ENCODE results near the gene GSE1. TPM values are rescaled to one million over a fixed set of nuclear protein-coding genes. Genes with fewer than 3 reads are reported as not detected.

Gene GSE1
- total RNA-seq (ENCODE audit: low replicate concordance), result 23.1 and 25.2 TPM in 2 replicates

DNA sequence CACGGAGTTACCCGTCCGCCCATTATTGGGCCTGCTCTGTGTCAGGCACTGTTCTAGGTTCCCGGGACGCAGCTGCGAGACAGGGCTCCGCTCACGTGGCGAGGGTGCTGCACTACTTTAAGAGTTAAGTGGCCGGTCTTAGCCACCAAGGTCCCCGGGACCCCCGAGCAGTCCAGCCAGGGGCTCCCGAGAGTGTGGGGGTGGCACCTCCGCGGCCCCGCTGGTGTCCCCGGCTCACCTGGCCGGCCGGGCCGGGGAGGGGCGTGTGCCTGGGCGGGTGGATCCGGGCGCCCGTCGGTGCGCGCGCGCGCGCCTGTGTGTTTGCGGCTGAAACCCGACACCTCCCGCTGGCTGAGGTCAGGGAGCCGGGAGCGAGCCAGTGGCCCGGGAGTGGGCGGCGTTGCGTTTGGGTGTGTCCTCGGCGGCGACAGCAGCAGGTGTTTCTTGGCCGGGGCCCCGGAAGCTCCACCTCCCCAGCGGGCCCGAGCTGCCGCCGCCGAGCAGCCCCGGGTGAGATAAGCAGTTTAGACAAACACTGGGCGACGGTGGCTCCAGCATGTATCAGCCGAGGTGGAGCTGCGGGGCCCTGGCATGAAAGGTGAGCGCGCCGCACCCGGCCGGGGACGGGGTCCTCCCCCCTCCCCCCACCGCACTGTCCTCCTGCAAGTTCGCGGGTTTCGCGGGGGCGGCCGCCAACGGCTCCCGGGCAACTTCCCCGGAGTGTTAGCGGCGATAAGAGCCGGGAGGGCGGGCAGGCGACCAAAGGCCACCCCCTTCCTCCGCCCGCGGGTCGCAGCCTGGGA is at the start of gene GSE1:
TSS of gene GSE1 (plus strand) at position 522 of the 803 bp plus-strand sequence. CDS start at position 592, 70 bp downstream.
- DNase-seq (ENCODE audit: low read depth), result peak; percentile 70

GRCh38 chr16:85563515-85564276 is 49.4 kb upstream of the GSE1 start:
- DNase-seq (ENCODE audit: low read depth), result no peak
- TF ChIP-seq, protein P1, sequence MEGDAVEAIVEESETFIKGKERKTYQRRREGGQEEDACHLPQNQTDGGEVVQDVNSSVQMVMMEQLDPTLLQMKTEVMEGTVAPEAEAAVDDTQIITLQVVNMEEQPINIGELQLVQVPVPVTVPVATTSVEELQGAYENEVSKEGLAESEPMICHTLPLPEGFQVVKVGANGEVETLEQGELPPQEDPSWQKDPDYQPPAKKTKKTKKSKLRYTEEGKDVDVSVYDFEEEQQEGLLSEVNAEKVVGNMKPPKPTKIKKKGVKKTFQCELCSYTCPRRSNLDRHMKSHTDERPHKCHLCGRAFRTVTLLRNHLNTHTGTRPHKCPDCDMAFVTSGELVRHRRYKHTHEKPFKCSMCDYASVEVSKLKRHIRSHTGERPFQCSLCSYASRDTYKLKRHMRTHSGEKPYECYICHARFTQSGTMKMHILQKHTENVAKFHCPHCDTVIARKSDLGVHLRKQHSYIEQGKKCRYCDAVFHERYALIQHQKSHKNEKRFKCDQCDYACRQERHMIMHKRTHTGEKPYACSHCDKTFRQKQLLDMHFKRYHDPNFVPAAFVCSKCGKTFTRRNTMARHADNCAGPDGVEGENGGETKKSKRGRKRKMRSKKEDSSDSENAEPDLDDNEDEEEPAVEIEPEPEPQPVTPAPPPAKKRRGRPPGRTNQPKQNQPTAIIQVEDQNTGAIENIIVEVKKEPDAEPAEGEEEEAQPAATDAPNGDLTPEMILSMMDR (IDR thresholded peaks at IDR 0.05; ENCODE audit: insufficient read depth, low read length), result no peak
- H3K4me3 ChIP-seq (ENCODE audit: low read depth, low read length), result no peak overlapping the region

More for the DNA sequence above, at the start of gene GSE1:
- peak within 1 kb of the TSS; percentile 65 for H3K4me3 ChIP-seq (ENCODE audit: low read depth, low read length)
- TF ChIP-seq, protein P1 (IDR thresholded peaks at IDR 0.05; ENCODE audit: insufficient read depth, low read length), result no peak

GRCh38 chr16:85564277-85565051 is 48.7 kb upstream of the GSE1 start:
- no peak for DNase-seq (ENCODE audit: low read depth)
- TF ChIP-seq, protein P1 (IDR thresholded peaks at IDR 0.05; ENCODE audit: insufficient read depth, low read length), result peak; percentile 59
- H3K4me3 ChIP-seq (ENCODE audit: low read depth, low read length), result no peak overlapping the region

DNA sequence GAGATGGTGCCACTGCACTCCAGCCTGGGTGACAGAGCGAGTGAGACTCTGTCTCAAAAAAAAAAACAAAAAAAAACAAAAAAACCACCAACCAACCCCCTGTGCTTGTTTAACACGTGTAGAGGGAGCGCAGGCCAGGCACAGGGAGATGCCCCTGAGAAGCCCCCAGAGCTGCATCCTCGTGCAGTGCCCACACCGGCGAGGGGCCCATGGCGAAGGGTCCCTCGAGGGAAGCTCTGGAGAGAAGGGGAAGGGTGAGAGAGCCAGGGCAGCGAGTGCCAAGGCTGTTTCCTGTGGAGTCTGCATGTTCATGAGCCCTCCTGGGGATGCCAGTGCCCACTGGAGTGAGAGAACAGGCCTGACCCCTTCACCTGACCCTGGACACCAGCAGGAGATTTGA is 47.8 kb upstream of the GSE1 start:
- no peak for DNase-seq (ENCODE audit: low read depth)
- TF ChIP-seq, protein P1 (IDR thresholded peaks at IDR 0.05; ENCODE audit: insufficient read depth, low read length), result no peak

GRCh38 chr16:85565801-85566526 is 47.2 kb upstream of the GSE1 start:
- DNase-seq (ENCODE audit: low read depth), result no peak
- H3K4me3 ChIP-seq (ENCODE audit: low read depth, low read length), result no peak overlapping the region
- TF ChIP-seq, protein P1 (IDR thresholded peaks at IDR 0.05; ENCODE audit: insufficient read depth, low read length), result no peak

More for the DNA sequence above, 47.8 kb upstream of the GSE1 start:
- H3K4me3 ChIP-seq (ENCODE audit: low read depth, low read length), result no peak overlapping the region
